B cell (primary cell): ENCODE measurements around the gene LRRC72.
"Not testable (repeated sequence)": the region's sequence is repeated elsewhere in the genome, so short reads cannot be mapped to it uniquely, and the experiment has no call there.

Source experiments
- CTCF ChIP-seq: fragments of 200-600 bp; IDR thresholded peaks from one replicate; pipeline ENCODE4 v1.8.0; 2022; ENCODE audit warnings: antibody characterized with exemption, mild to moderate bottlenecking
- EZH2 ChIP-seq: IDR thresholded peaks from 2 replicates; pipeline ENCODE4 v1.6.1; 2012; ENCODE audit warnings: borderline replicate concordance, low read depth, mild to moderate bottlenecking, moderate library complexity, low read length; ENCODE audit not compliant: insufficient read depth, poor library complexity, severe bottlenecking

GRCh38 chr7:16519985-16520384 lies 6.6 kb upstream of the LRRC72 start:
- TF ChIP-seq CTCF, EZH2: not testable (repeated sequence)
